Natural killer cell (primary cell): Measurements from ENCODE around the gene ANKRD11. TPM values are rescaled to one million over a fixed set of nuclear protein-coding genes. Genes with fewer than 3 reads are reported as not detected.

Experiments
- ATAC-seq, 3 donors: fragments of 150-1000 bp in 2 of 3; fragments of 200-7000 bp in 1 of 3; cut with Tn5 transposase; 1 replicate in 1 of 3; 2 replicates in 2 of 3; pipeline ENCODE4 v1.10.0; 2021; ENCODE audit warnings: mild to moderate bottlenecking in 2 of 3, moderate library complexity in 2 of 3
- DNase-seq, 2 donors: peaks; one replicate each; pipeline versions ENCODE4 v3.0.0 to v3.0.0-alpha.2; 2013 to 2021; ENCODE audit warnings: mixed read lengths in 1 of 2
- H3K27ac ChIP-seq: one replicate; pipeline ENCODE4 v1.5.1; 2013; ENCODE audit warnings: mild to moderate bottlenecking, low read length
- H3K27me3 ChIP-seq: one replicate; pipeline ENCODE4 v1.6.1; 2013; ENCODE audit warnings: low read length; ENCODE audit not compliant: control insufficient read depth, insufficient read depth
- H3K36me3 ChIP-seq: one replicate; pipeline ENCODE4 v1.6.1; 2013; ENCODE audit warnings: low read length; ENCODE audit not compliant: control insufficient read depth, insufficient read depth
- H3K4me1 ChIP-seq: one replicate; pipeline ENCODE4 v1.6.1; 2013; ENCODE audit warnings: low read length; ENCODE audit not compliant: control insufficient read depth, insufficient read depth
- H3K4me3 ChIP-seq: one replicate; pipeline ENCODE4 v1.5.1; 2013; ENCODE audit warnings: low read length
- H3K9me3 ChIP-seq: one replicate; pipeline ENCODE4 v1.6.1; 2013; ENCODE audit warnings: low read length; ENCODE audit not compliant: control insufficient read depth, insufficient read depth
- H3K27ac Mint-ChIP-seq, 2 donors: one replicate each; pipeline ENCODE4 v1.8.0; 2022; ENCODE audit warnings: mild to moderate bottlenecking in 2 of 2, mixed read lengths in 2 of 2, moderate library complexity in 1 of 2
- H3K27me3 Mint-ChIP-seq, 2 donors: one replicate each; pipeline ENCODE4 v1.8.0; 2022; ENCODE audit warnings: low read depth in 2 of 2, mixed read lengths in 2 of 2
- H3K36me3 Mint-ChIP-seq: one replicate; pipeline ENCODE4 v1.8.0; 2022; ENCODE audit warnings: mixed read lengths
- H3K4me1 Mint-ChIP-seq, 2 donors: one replicate each; pipeline ENCODE4 v1.8.0; 2022; ENCODE audit warnings: mixed read lengths in 2 of 2
- H3K4me3 Mint-ChIP-seq: one replicate; pipeline ENCODE4 v1.8.0; 2022; ENCODE audit warnings: mild to moderate bottlenecking, moderate library complexity, mixed read lengths
- H3K9me3 Mint-ChIP-seq, 2 donors: one replicate each; pipeline ENCODE4 v1.8.0; 2022; ENCODE audit warnings: mixed read lengths in 2 of 2
- CTCF ChIP-seq: fragments of 200-600 bp; IDR thresholded peaks from one replicate; pipeline ENCODE4 v1.8.0; 2022; ENCODE audit warnings: antibody characterized with exemption
- WGBS: methylation state at CpG from one replicate; pipeline ENCODE4 v1.1.7; 2013; ENCODE audit warnings: missing lambda C conversion rate; ENCODE audit not compliant: insufficient coverage; 5-methylcytosine and 5-hydroxymethylcytosine counted together
- intact Hi-C: fragments of 100-400 bp; cut with micrococcal nuclease; formaldehyde crosslinking; loops from one replicate; pipeline ENCODE4 v1.14.2; 2022
- total RNA-seq, 4 donors: library from RNA; stranded (reverse); fragments of 120-200 nt in 1 of 4; gene quantifications; one replicate each; pipeline versions ENCODE4 v1.2.3 to v1.2.4, GENCODE V29; 2013 to 2022

ANKRD11 gene
- total RNA-seq, 3 donors from 2014 or later (not counting 1 experiment from before 2014, with no cell fraction given): 230 to 299 (median 287) TPM

DNA sequence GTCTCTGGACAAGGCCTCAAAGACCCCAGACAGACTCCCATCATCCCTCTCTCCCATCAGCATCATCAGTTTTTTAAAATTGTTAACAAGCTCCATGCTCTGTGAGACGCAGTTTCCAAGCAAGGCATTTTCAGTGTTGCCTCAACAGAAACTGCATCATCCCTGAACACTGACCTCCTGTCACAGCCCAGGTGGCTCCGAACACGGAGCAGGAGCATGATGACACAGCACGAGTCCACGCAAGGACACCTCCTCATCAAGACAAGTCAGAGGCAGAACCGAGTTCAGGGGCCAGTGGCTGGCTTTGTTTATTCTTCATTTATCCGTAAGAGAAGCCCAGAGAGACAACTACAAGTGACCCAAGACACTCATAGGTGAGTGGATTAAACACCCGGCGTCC is 91.4 kb downstream of the ANKRD11 start:
- peaks cover 58% of the 10 kb centered on the region for H3K4me1 ChIP-seq
- no peaks in the 10 kb centered on the region for H3K36me3 ChIP-seq
- H3K27me3 ChIP-seq: no peaks in the 10 kb centered on the region
- H3K27ac ChIP-seq: no peak overlapping the region
- H3K4me3 ChIP-seq: no peak overlapping the region
- Mint-ChIP-seq H3K4me1 (peaks cover 50 to 62% of the 10 kb centered on the region in 2 donors), H3K4me3 (no peak overlapping the region), H3K9me3 (no peaks in the 10 kb centered on the region), H3K27me3 (no peaks in the 10 kb centered on the region), H3K27ac (peak overlapping the region; percentile 10 to 65), H3K36me3 (no peaks in the 10 kb centered on the region)
- ATAC-seq: no peak
- 95% methylated on average over 9 of the region's 9 CpGs for WGBS
- TF ChIP-seq CTCF: no peak
- intact Hi-C loops: no loop called here
- no peak for DNase-seq
- no peaks in the 10 kb centered on the region for H3K9me3 ChIP-seq

GRCh38 chr16:89397331-89397861 is 93.0 kb downstream of the ANKRD11 start:
- DNase-seq: no peak
- H3K9me3 Mint-ChIP-seq: no peaks in the 10 kb centered on the region
- no peaks in the 10 kb centered on the region for H3K36me3 ChIP-seq
- no peak overlapping the region for H3K4me3 Mint-ChIP-seq
- H3K27me3 ChIP-seq: no peaks in the 10 kb centered on the region
- peak overlapping the region in 1 of 2 donors; percentile 33 for H3K27ac Mint-ChIP-seq
- 87% methylated on average over 16 of the region's 16 CpGs for WGBS
- intact Hi-C loops: no loop called here
- H3K27ac ChIP-seq: no peak overlapping the region
- peak in 1 of 3 donors; percentile 14 for ATAC-seq
- H3K4me1 ChIP-seq: peaks cover 55% of the 10 kb centered on the region
- no peaks in the 10 kb centered on the region for H3K27me3 Mint-ChIP-seq
- TF ChIP-seq CTCF: no peak
- no peaks in the 10 kb centered on the region for H3K36me3 Mint-ChIP-seq
- no peaks in the 10 kb centered on the region for H3K9me3 ChIP-seq
- H3K4me1 Mint-ChIP-seq: peaks cover 52 to 63% of the 10 kb centered on the region in 2 donors
- H3K4me3 ChIP-seq: no peak overlapping the region

DNA sequence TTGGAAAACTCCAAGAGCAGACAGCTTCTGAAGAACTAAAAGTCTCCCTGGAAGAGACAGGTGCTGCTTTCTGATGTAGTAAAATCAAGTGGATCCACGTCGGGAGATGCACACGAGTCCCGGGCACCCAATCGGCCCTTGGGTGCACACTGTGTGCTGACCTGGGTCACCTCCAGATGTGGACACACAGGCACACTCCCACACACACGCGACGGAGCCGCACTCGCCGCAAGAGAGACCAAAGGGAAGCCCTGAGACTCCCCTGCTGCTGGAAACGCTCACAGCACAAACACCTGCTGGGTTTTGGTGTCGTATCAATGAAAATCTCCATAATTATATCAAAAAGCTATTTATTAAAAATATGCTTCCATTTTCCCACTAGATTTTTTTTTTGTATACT is 94.2 kb downstream of the ANKRD11 start:
- H3K4me1 Mint-ChIP-seq: peaks cover 58% of the 10 kb centered on the region in 2 donors
- no peaks in the 10 kb centered on the region for H3K27me3 Mint-ChIP-seq
- no peak for TF ChIP-seq CTCF
- no peak overlapping the region for H3K4me3 ChIP-seq
- DNase-seq: no peak
- no peak overlapping the region for H3K27ac ChIP-seq
- peaks cover 51% of the 10 kb centered on the region for H3K4me1 ChIP-seq
- WGBS: 85% methylated on average over 13 of the region's 13 CpGs
- H3K27me3 ChIP-seq: no peaks in the 10 kb centered on the region
- no peaks in the 10 kb centered on the region for H3K36me3 ChIP-seq
- no peaks in the 10 kb centered on the region for H3K9me3 Mint-ChIP-seq
- no peak overlapping the region for H3K4me3 Mint-ChIP-seq
- no peak for ATAC-seq
- intact Hi-C loops: no loop called here
- no peaks in the 10 kb centered on the region for H3K36me3 Mint-ChIP-seq
- no peaks in the 10 kb centered on the region for H3K9me3 ChIP-seq
- H3K27ac Mint-ChIP-seq: no peak overlapping the region
